Activated naive CD8-positive, alpha-beta T cell treated with anti-CD3 and anti-CD28 coated beads, Interleukin-2, amount 50 U/mL, for 24 hours (primary cell): ENCODE results near the gene PROSER1.

ENCODE experiments used
- ATAC-seq: fragments of 150-1000 bp; cut with Tn5 transposase; one replicate; pipeline ENCODE4 v1.10.0; 2021
- DNase-seq: peaks from one replicate; pipeline ENCODE4 v3.0.0; 2021
- H3K27ac Mint-ChIP-seq: one replicate; pipeline ENCODE4 v1.8.0; 2021; ENCODE audit warnings: mild to moderate bottlenecking, mixed read lengths
- H3K27me3 Mint-ChIP-seq: one replicate; pipeline ENCODE4 v1.8.0; 2021; ENCODE audit warnings: mixed read lengths
- H3K36me3 Mint-ChIP-seq: one replicate; pipeline ENCODE4 v1.8.0; 2021; ENCODE audit warnings: low read depth, mixed read lengths
- H3K4me1 Mint-ChIP-seq: one replicate; pipeline ENCODE4 v1.8.0; 2021; ENCODE audit warnings: mixed read lengths
- H3K4me3 Mint-ChIP-seq: one replicate; pipeline ENCODE4 v1.8.0; 2021; ENCODE audit warnings: mild to moderate bottlenecking, moderate library complexity, mixed read lengths
- H3K9me3 Mint-ChIP-seq: one replicate; pipeline ENCODE4 v1.8.0; 2021; ENCODE audit warnings: mixed read lengths

The PROSER1 gene

DNA sequence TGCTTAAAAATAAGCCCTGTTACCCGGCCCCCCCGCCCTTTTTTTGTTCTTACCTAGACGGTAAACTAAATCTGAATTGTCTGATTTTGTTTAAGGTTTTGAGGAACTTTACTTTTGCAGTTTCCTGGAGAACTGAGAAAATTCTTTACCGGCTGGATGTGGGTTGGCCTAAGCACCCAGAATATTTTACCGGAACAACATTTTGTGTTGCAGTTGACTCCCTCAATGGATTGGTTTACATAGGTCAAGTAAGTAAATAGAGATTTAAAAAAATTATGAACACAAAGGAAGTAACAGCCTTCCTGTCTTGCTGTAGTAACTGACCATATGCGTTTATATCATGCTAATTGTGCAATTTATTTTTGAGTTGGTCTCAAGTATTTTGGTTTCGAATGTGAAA, 1.2 kb upstream of the PROSER1 start:
- Mint-ChIP-seq H3K4me3 (peak overlapping the region; percentile 91), H3K36me3 (peaks cover 25% of the 10 kb centered on the region), H3K9me3 (no peaks in the 10 kb centered on the region), H3K27me3 (no peaks in the 10 kb centered on the region), H3K27ac (peak overlapping the region; percentile 98), H3K4me1 (peaks cover 47% of the 10 kb centered on the region)
- ATAC-seq: no peak
- DNase-seq: no peak

DNA sequence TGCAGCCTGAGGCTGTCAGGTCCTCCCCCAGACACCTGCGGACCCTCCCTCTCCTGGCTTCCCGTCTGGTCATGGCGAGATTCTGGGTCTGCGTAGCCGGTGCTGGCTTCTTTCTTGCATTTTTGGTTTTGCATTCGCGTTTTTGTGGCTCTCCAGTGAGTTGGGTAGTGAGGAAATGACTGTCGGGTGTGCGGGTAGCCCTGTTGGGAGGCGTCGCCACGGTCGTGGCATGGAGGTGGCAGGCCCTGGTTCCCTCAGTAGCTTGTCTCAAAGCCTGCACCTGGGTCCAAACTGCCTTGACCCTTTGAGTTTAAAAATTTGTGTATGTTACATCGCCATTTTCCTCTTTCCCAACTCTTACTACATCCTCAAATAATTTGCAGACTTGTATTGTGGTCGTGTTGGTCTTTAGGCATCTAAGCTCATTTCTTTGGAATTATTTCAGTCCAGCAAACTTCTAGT, 711 bp upstream of the PROSER1 start:
- Mint-ChIP-seq H3K4me1 (peaks cover 52% of the 10 kb centered on the region), H3K36me3 (peaks cover 24% of the 10 kb centered on the region), H3K27ac (peak overlapping the region; percentile 98), H3K9me3 (no peaks in the 10 kb centered on the region), H3K4me3 (peak overlapping the region; percentile 91), H3K27me3 (no peaks in the 10 kb centered on the region)
- DNase-seq (peak; percentile 60), ATAC-seq (peak; percentile 68)

DNA sequence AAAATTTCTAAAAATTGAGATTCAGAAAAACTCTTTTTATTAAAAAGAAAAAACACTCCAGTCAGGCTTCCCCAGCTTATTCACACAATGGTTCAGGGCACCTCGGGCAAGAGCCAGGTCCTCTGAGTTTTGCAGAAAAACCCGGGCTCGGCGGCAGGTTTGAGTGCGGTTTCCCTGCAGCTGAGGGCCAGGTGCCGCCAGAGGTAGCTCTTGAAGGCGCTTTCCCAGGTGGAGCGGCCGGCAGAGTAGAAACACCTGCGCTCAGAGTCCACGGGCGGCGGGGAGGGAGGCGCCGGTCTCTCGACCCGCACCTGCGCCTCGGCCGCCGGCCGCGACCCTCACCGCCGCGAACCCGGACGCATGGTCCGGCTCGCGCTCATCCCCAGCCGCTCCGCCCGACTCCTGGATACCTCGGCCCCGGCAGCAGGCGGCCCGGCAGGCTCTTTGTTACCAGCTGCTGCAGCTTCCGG, 444 bp downstream of the PROSER1 start:
- H3K4me1 Mint-ChIP-seq: peaks cover 54% of the 10 kb centered on the region
- DNase-seq (no peak), ATAC-seq (peak; percentile 6)
- H3K9me3 Mint-ChIP-seq: no peaks in the 10 kb centered on the region
- peaks cover 22% of the 10 kb centered on the region for H3K36me3 Mint-ChIP-seq
- peak overlapping the region; percentile 98 for H3K27ac Mint-ChIP-seq
- H3K4me3 Mint-ChIP-seq: peak overlapping the region; percentile 91
- H3K27me3 Mint-ChIP-seq: no peaks in the 10 kb centered on the region

DNA sequence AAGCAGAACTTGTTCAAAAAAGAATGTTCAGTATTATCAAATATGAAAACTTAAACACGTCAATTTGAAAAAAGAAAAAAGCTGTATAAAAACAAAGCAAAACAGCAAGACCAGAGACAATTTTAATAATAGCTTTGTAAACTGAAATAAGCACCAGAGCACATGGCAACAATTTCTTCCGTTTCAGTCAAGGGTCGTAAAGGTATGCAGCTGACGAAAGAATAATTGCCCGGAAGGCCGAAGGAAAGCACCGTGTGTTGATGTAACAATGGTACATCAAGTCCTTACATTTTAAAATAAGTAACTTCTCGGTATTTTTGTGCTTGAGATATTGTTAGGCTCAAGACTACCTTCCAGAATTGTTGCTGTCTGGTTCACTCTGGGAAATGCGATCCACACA, 1.7 kb downstream of the PROSER1 start:
- H3K9me3 Mint-ChIP-seq: no peaks in the 10 kb centered on the region
- peak overlapping the region; percentile 79 for H3K27ac Mint-ChIP-seq
- no peaks in the 10 kb centered on the region for H3K27me3 Mint-ChIP-seq
- H3K36me3 Mint-ChIP-seq: peaks cover 20% of the 10 kb centered on the region
- H3K4me1 Mint-ChIP-seq: peaks cover 47% of the 10 kb centered on the region
- DNase-seq (peak; percentile 19), ATAC-seq (no peak)
- peak overlapping the region; percentile 91 for H3K4me3 Mint-ChIP-seq

- no peak for ATAC-seq
- peaks cover 44% of the 10 kb centered on the region for H3K4me1 Mint-ChIP-seq
- DNase-seq: no peak
- H3K27me3 Mint-ChIP-seq: no peaks in the 10 kb centered on the region
- no peaks in the 10 kb centered on the region for H3K9me3 Mint-ChIP-seq
- H3K36me3 Mint-ChIP-seq: peaks cover 18% of the 10 kb centered on the region
- peak overlapping the region; percentile 91 for H3K4me3 Mint-ChIP-seq
- H3K27ac Mint-ChIP-seq: peak overlapping the region; percentile 79
These were observed 2.1 kb downstream of the PROSER1 start for GRCh38 chr13:39035799-39036198.

DNA sequence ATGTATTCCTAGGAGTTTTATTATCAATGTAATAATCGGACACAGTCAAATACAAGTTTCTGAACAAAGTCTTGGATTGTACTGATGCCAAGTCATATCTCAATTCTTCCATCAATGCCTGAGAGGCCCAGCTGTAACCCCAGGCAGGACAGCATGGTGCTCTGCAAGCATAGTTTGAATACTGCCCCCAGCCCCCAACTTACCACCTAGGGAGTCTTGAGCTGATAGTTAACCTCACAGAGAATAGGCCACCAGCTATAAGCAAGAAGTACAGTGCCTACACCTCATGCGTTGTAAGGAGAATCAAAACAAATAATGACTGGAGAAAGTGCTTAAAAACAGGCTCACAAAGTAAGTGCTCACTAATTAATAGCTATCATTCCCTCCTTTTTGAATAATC, 2.7 kb downstream of the PROSER1 start:
- Mint-ChIP-seq H3K36me3 (peaks cover 13% of the 10 kb centered on the region), H3K27me3 (no peaks in the 10 kb centered on the region), H3K4me3 (peak overlapping the region; percentile 91), H3K9me3 (no peaks in the 10 kb centered on the region), H3K4me1 (peaks cover 38% of the 10 kb centered on the region), H3K27ac (peak overlapping the region; percentile 24)
- DNase-seq: no peak
- no peak for ATAC-seq

DNA sequence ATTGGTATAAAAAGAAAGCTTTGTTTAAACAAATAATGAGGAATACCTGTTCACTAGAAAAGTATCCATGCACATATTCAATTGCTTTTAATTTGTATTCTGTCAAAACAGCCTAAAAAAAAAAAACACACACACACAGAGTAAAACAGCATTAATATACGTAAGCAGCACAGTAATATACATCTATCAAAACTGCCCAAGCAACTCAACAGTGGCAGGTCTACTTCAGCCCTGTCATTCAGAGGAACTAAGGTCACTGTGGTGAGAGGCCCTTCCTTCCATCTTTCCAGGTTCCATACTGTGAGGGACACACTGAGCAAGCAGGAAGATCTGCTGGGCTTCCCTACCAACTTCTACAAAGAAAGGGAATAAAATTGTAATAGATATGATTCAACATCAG, 3.8 kb downstream of the PROSER1 start:
- H3K4me1 Mint-ChIP-seq: peaks cover 30% of the 10 kb centered on the region
- H3K4me3 Mint-ChIP-seq: peak overlapping the region; percentile 91
- H3K27me3 Mint-ChIP-seq: no peaks in the 10 kb centered on the region
- H3K36me3 Mint-ChIP-seq: peaks cover 10% of the 10 kb centered on the region
- ATAC-seq (no peak), DNase-seq (no peak)
- H3K9me3 Mint-ChIP-seq: no peaks in the 10 kb centered on the region
- H3K27ac Mint-ChIP-seq: no peak overlapping the region

- DNase-seq (no peak), ATAC-seq (no peak)
- Mint-ChIP-seq H3K27ac (no peak overlapping the region), H3K27me3 (no peaks in the 10 kb centered on the region), H3K36me3 (peaks cover 26% of the 10 kb centered on the region), H3K4me1 (peaks cover 28% of the 10 kb centered on the region), H3K9me3 (no peaks in the 10 kb centered on the region), H3K4me3 (no peak overlapping the region)
These were observed 5.7 kb downstream of the PROSER1 start for GRCh38 chr13:39032150-39032549.

GRCh38 chr13:39025433-39025839, 12.5 kb downstream of the PROSER1 start:
- DNase-seq (no peak), ATAC-seq (no peak)
- peaks cover 64% of the 10 kb centered on the region for H3K36me3 Mint-ChIP-seq
- no peaks in the 10 kb centered on the region for H3K27me3 Mint-ChIP-seq
- no peaks in the 10 kb centered on the region for H3K9me3 Mint-ChIP-seq
- no peak overlapping the region for H3K4me3 Mint-ChIP-seq
- H3K27ac Mint-ChIP-seq: no peak overlapping the region
- peaks cover 6% of the 10 kb centered on the region for H3K4me1 Mint-ChIP-seq

- DNase-seq: no peak
- Mint-ChIP-seq H3K27ac (no peak overlapping the region), H3K4me3 (no peak overlapping the region), H3K27me3 (no peaks in the 10 kb centered on the region), H3K4me1 (peaks cover 2% of the 10 kb centered on the region), H3K9me3 (no peaks in the 10 kb centered on the region), H3K36me3 (peaks cover 64% of the 10 kb centered on the region)
- no peak for ATAC-seq
These were observed 14.1 kb downstream of the PROSER1 start for GRCh38 chr13:39023761-39024160.

DNA sequence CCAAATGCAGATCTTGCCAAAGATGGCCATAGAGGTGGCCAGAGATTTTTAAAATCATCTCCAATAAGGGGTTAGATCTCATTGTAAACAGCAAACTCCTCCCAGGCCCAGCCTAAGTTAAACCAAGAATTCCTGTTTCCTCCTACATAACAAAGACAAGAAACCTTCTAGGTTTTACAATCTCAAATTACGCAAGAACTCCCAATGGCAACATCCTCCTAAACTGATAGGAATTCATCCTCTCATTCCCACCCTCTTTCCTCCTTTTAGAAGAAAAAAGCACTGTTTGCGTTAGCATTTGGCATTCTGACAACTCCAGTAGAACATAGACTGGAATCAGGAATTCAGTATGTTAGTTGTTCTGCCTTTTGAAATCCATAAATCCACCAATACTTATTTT, 14.6 kb downstream of the PROSER1 start:
- ATAC-seq: no peak
- Mint-ChIP-seq H3K9me3 (no peaks in the 10 kb centered on the region), H3K27me3 (no peaks in the 10 kb centered on the region), H3K4me3 (no peak overlapping the region), H3K4me1 (peaks cover 2% of the 10 kb centered on the region), H3K36me3 (peaks cover 65% of the 10 kb centered on the region), H3K27ac (no peak overlapping the region)
- DNase-seq: no peak

DNA sequence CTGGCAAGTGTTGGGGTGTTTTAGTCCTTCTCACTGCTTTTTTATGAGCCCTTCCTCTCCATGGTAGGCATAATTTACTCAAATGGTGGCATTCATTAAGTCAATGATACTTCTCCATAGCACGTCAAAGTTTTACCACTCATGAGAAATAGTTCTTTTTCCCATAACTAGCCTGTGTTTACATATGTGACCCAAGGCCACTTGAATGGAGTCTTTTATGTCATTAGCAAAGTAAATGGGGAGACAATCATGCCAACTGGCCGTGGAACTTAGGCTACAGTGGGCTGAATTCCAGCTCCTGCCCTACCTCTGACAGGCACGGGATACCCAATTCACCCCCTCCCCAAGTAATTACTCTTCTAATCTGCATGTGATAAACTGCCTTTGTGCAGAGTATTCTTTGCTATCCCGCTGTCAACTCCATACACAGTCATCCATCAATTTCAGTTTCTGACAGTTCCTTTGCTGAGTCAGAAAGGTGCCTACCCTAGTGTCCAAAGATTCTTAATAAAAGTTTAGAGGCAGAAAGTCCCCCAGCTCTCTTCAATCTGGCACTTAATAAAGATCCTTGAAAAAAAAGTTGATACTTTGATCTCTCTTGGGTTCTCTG, 16.9 kb downstream of the PROSER1 start:
- Mint-ChIP-seq H3K4me3 (no peak overlapping the region), H3K9me3 (no peaks in the 10 kb centered on the region), H3K27ac (no peak overlapping the region), H3K4me1 (peaks cover 6% of the 10 kb centered on the region), H3K27me3 (no peaks in the 10 kb centered on the region), H3K36me3 (peaks cover 55% of the 10 kb centered on the region)
- ATAC-seq (no peak), DNase-seq (no peak)

DNA sequence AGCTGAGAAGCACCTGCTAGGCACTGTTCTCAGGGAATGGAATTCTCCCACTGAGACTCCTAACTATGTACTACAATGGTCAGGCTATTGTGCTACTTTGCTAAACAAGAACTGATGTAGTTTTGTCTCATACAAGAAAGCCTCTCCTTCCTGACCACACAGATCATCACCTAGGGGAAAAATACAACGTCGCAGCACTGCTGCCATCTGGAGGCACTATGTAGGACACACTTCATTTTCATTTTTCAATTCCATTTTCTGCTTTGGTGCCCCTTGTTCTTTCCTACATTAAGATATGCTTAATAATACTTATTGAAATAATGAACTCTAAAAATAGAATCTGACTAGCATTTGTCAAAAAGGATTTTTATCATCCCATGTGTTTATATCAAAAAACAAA, 21.1 kb downstream of the PROSER1 start:
- Mint-ChIP-seq H3K27ac (no peak overlapping the region), H3K4me1 (peaks cover 4% of the 10 kb centered on the region), H3K27me3 (no peaks in the 10 kb centered on the region), H3K4me3 (no peak overlapping the region), H3K9me3 (no peaks in the 10 kb centered on the region), H3K36me3 (peaks cover 58% of the 10 kb centered on the region)
- ATAC-seq: peak; percentile 79
- no peak for DNase-seq

DNA sequence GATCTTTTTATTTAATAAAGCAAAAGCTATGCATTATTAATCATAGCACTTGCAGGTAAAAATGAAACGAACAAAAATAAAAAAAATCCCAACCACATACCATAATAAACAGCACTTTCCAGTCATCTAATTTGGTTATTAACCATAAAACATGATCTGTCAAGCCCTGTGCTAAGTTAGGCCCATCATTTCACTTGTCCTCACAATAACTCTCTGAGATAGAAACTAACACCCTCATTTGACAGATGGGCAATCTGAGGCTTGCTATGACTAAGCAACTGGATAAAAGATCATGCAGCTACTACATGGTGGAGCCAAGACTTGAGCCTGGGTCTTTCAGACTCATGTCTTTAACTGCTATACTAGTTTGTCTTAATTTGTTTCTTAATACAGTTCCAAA, 21.8 kb downstream of the PROSER1 start:
- no peaks in the 10 kb centered on the region for H3K9me3 Mint-ChIP-seq
- DNase-seq (no peak), ATAC-seq (peak; percentile 78)
- no peak overlapping the region for H3K27ac Mint-ChIP-seq
- H3K4me3 Mint-ChIP-seq: no peak overlapping the region
- H3K36me3 Mint-ChIP-seq: peaks cover 57% of the 10 kb centered on the region
- H3K27me3 Mint-ChIP-seq: no peaks in the 10 kb centered on the region
- peaks cover 4% of the 10 kb centered on the region for H3K4me1 Mint-ChIP-seq

DNA sequence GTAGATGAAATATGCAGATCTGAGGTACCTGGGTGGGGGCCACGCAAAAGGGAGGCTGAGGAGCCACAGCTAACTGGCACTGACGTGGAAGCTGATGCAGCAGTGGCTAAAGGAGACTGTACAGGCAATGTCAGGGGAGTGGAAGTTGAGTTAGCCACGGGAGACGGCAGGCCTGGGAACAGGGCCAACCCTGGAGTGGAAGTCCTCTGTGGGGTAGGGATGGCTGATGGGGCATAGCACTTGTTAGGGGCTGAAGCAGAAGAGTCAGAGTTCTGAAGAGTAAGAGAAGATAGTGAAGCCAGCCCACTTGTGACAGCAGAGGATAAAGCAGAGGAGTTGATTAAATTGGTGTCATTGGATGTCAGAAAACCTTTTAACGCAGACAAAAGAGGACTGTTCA, 24.4 kb downstream of the PROSER1 start:
- Mint-ChIP-seq H3K4me3 (no peak overlapping the region), H3K36me3 (peaks cover 63% of the 10 kb centered on the region), H3K27me3 (no peaks in the 10 kb centered on the region), H3K27ac (no peak overlapping the region), H3K4me1 (peaks cover 4% of the 10 kb centered on the region), H3K9me3 (no peaks in the 10 kb centered on the region)
- ATAC-seq (no peak), DNase-seq (no peak)

GRCh38 chr13:39012608-39013007, 25.3 kb downstream of the PROSER1 start:
- no peak overlapping the region for H3K27ac Mint-ChIP-seq
- ATAC-seq (no peak), DNase-seq (no peak)
- no peaks in the 10 kb centered on the region for H3K9me3 Mint-ChIP-seq
- no peak overlapping the region for H3K4me3 Mint-ChIP-seq
- H3K27me3 Mint-ChIP-seq: no peaks in the 10 kb centered on the region
- peaks cover 71% of the 10 kb centered on the region for H3K36me3 Mint-ChIP-seq
- peaks cover 4% of the 10 kb centered on the region for H3K4me1 Mint-ChIP-seq
